ENCODE measurements around the gene BAIAP2.

DNA sequence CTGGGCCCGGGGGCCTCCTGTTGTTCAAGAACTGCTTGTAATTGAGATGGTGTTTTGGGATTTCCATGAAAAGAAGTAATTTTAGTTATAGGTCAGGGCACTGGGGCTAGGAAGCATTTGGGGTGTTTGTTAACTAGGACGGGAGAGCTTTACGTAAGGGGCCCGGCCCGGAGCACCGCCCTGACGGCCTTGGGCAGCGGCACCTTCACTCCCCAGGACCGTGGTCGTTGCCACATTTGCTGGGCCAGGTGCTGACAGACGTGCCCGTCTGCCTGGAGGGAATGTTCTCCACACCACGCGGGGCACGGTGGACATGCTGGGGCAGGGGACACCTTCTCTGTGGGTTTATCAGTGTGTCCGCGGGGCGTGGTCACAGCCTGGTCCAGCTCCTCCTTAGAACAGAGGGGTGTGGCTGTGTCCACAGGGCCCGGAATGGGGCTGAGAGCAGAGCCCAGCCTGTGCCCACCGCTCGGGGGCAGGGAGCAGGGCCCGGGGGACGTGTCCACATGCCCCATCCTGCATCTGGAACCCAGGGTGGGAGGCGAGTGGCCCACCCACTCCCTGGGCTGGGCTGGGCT is 57.7 kb downstream of the BAIAP2 start:
- TF ChIP-seq, protein P1, sequence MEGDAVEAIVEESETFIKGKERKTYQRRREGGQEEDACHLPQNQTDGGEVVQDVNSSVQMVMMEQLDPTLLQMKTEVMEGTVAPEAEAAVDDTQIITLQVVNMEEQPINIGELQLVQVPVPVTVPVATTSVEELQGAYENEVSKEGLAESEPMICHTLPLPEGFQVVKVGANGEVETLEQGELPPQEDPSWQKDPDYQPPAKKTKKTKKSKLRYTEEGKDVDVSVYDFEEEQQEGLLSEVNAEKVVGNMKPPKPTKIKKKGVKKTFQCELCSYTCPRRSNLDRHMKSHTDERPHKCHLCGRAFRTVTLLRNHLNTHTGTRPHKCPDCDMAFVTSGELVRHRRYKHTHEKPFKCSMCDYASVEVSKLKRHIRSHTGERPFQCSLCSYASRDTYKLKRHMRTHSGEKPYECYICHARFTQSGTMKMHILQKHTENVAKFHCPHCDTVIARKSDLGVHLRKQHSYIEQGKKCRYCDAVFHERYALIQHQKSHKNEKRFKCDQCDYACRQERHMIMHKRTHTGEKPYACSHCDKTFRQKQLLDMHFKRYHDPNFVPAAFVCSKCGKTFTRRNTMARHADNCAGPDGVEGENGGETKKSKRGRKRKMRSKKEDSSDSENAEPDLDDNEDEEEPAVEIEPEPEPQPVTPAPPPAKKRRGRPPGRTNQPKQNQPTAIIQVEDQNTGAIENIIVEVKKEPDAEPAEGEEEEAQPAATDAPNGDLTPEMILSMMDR (IDR thresholded peaks at IDR 0.05; ENCODE audit: low read length) = no peak
- TF ChIP-seq EZH2phosphoT487 (IDR thresholded peaks at IDR 0.05; ENCODE audit: low read length) = no peak
- TF ChIP-seq EZH2 (optimal IDR thresholded peaks at IDR 0.05; ENCODE audit: low read depth, low read length) = no peak
